Neutrophil (primary cell): ENCODE measurements around the gene MTM1.
A peak's percentile ranks its signal among the peaks of the same experiment; 100 is the strongest.

ENCODE experiments used
- H3K27ac ChIP-seq: fragments of 200-600 bp; sonication (generic); 2 replicates; pipeline ENCODE4 v1.5.1; 2016; ENCODE audit warnings: mild to moderate bottlenecking, moderate library complexity
- H3K27me3 ChIP-seq: fragments of 200-600 bp; sonication (generic); 2 replicates; pipeline ENCODE4 v1.6.0; 2016; ENCODE audit warnings: mild to moderate bottlenecking
- H3K36me3 ChIP-seq: fragments of 200-600 bp; sonication (generic); 2 replicates; pipeline ENCODE4 v1.5.1; 2017
- H3K4me1 ChIP-seq, 2 experiments: fragments of 200-600 bp in 1 of 2; sonication (generic) in 1 of 2; 1 replicate in 1 of 2; 2 replicates in 1 of 2; pipeline versions ENCODE4 v1.5.1 to v1.6.1; 2013 to 2016; ENCODE audit warnings: low read depth in 1 of 2, low read length in 1 of 2, mild to moderate bottlenecking in 1 of 2, moderate library complexity in 1 of 2; ENCODE audit not compliant: control insufficient read depth in 1 of 2, insufficient read depth in 1 of 2
- H3K4me3 ChIP-seq, 2 experiments: fragments of 200-600 bp in 1 of 2; sonication (generic) in 1 of 2; 1 replicate in 1 of 2; 2 replicates in 1 of 2; pipeline ENCODE4 v1.5.1; 2013 to 2016; ENCODE audit warnings: low read depth in 1 of 2, low read length in 1 of 2, mild to moderate bottlenecking in 1 of 2, moderate library complexity in 1 of 2
- H3K9me3 ChIP-seq: fragments of 200-600 bp; sonication (generic); 2 replicates; pipeline ENCODE4 v1.5.1; 2016
- CTCF ChIP-seq: fragments of 200-600 bp; sonication (generic); IDR thresholded peaks from 2 replicates; pipeline ENCODE4 v1.5.1; 2016; ENCODE audit warnings: antibody characterized with exemption

Gene MTM1

GRCh38 chrX:150582338-150582948, 14.0 kb downstream of the MTM1 start:
- Histone ChIP-seq H3K4me1 (no peaks in the 10 kb centered on the region), H3K36me3 (no peaks in the 10 kb centered on the region), H3K4me3 (no peak overlapping the region), H3K9me3 (no peaks in the 10 kb centered on the region), H3K27me3 (no peaks in the 10 kb centered on the region), H3K27ac (no peak overlapping the region)
- TF ChIP-seq CTCF = no peak

DNA sequence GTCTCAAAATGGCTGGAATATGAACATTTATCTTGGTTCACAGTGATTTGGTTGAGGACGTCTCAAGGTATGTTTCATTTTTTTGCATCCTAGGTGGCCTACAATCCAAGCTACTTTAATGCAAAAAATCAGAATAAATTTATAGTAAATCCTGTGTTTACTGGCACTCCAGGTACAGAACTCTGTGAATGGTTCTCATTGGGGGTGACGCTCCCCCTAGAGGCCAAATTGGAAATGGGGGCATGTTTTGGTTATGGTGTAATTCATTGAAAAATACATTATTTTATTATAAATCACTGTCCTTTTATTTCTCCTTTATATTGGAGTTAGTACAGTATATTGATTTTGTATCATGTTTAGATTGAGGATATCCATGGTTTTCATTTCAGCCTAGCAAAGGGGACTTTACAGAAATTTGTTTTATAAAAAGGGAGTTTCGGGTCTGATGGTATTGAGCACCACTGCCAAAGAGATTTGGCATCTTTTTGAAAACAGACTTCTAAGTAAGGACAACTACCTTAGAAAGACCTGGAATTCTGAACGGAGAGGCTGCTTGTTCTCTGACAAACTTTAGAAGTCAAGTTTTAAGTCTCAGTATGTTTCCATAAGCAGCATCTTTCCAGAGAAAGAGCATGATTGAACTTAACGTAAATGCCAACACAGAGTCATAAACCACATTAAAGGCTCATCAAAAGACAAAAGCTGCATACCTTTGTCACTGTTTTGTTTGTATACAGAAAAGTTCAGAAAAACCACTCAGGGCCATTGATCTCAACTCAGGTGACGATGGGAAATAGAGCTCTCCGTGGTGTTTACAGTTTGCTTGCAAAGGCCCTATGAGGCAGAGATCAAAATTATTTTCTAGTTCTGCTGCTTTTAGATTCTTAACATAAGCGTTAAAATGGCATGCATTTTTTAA, 19.4 kb downstream of the MTM1 start:
- no peaks in the 10 kb centered on the region for H3K27me3 ChIP-seq
- H3K9me3 ChIP-seq = no peaks in the 10 kb centered on the region
- H3K36me3 ChIP-seq = no peaks in the 10 kb centered on the region
- H3K27ac ChIP-seq = no peak overlapping the region
- TF ChIP-seq CTCF = no peak
- no peak overlapping the region for H3K4me3 ChIP-seq
- no peaks in the 10 kb centered on the region for H3K4me1 ChIP-seq

- Histone ChIP-seq H3K4me1 (peaks cover 0 to 3% of the 10 kb centered on the region in 2 experiments), H3K36me3 (peaks cover 24% of the 10 kb centered on the region), H3K9me3 (no peaks in the 10 kb centered on the region), H3K4me3 (no peak overlapping the region), H3K27me3 (no peaks in the 10 kb centered on the region), H3K27ac (peak overlapping the region; percentile 43)
- no peak for TF ChIP-seq CTCF
These were observed 26.2 kb downstream of the MTM1 start for GRCh38 chrX:150594584-150594983.

DNA sequence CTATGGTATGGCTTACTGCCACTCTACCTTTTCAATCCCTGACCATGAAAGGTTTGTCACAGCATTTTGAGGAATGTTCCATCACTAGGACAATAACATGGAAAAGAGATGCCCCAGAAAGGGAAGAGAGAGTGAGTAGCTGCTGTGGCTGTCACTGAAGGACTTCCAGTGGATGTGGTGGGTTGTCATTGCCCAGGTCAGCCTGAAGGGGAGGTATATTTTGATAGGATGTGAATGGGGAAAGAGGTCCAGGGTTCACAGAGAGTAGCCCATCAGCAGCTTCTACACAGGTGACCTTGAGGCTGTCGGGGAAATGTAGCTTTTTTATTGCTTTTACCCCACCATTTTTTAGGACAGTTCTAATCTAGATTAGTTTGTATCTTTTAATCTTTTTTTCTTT, 30.8 kb downstream of the MTM1 start:
- Histone ChIP-seq H3K4me3 (no peak overlapping the region), H3K27ac (no peak overlapping the region), H3K27me3 (no peaks in the 10 kb centered on the region), H3K36me3 (peaks cover 26% of the 10 kb centered on the region), H3K4me1 (peaks cover 16 to 24% of the 10 kb centered on the region in 2 experiments), H3K9me3 (no peaks in the 10 kb centered on the region)
- no peak for TF ChIP-seq CTCF

DNA sequence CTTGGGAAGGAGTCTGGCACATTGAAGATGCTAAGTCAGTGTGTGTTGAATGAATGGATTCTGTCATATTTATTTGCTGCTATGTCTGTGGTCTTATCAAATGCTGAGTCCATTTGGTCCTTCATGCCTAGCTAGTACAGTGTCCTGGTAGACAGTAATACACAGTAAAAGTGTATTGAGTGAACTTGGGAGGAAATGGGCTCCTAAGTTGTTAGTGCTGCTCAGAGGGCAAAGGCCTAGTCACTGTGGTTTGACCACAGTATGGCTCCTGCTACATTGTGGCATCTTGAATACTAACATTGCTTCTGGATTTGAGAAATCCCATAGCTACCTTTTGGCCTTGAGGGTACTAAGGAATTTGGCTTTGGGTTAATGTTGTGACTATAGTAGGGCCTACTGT, 33.9 kb downstream of the MTM1 start:
- H3K4me1 ChIP-seq = peaks cover 40 to 48% of the 10 kb centered on the region in 2 experiments
- no peak for TF ChIP-seq CTCF
- no peak overlapping the region for H3K4me3 ChIP-seq
- H3K36me3 ChIP-seq = peaks cover 18% of the 10 kb centered on the region
- peak overlapping the region; percentile 50 for H3K27ac ChIP-seq
- H3K9me3 ChIP-seq = no peaks in the 10 kb centered on the region
- H3K27me3 ChIP-seq = no peaks in the 10 kb centered on the region
